SIG-M5 treated with dmso at 0.1 percent for 504 hours (cell line): ENCODE results near the gene NCOR2.

Experiments used
- DNase-seq: peaks from one replicate; lab custom pipeline; 2025; ENCODE audit not compliant: unreplicated experiment; lab: John Stamatoyannopoulos, UW

Gene NCOR2

DNA sequence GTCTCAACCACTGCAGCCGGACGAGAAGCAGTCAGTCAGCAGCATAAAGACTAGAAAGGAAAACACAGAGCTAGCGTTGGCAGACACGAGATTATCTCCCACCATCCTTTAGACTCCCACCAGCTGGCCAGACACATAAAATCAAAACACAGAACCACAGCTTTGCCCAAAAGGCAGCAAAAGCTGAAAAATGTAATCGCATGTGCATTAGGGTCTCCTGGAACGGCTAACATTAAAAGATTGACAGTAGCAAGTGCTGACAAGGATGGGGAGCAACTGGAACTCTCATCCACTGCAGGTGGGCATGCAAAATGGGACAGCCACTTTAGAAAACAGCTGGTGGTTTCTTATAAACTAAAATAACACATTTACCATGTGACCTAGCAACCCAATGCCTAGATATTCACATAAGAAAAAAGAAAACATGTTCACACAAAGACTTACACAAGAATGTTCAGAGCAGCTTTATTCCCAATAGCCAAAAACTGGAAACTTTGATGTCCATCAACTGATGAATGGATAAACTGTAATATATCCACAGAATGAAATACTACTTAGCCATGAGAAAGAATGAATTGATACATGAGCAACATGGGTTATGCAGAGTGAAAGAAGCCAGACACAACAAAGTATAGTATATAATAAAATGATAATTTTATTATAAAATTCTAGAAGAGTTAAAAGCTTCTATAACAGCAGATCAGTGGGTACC is 37.7 kb downstream of the NCOR2 start:
- DNase-seq, result no peak

DNA sequence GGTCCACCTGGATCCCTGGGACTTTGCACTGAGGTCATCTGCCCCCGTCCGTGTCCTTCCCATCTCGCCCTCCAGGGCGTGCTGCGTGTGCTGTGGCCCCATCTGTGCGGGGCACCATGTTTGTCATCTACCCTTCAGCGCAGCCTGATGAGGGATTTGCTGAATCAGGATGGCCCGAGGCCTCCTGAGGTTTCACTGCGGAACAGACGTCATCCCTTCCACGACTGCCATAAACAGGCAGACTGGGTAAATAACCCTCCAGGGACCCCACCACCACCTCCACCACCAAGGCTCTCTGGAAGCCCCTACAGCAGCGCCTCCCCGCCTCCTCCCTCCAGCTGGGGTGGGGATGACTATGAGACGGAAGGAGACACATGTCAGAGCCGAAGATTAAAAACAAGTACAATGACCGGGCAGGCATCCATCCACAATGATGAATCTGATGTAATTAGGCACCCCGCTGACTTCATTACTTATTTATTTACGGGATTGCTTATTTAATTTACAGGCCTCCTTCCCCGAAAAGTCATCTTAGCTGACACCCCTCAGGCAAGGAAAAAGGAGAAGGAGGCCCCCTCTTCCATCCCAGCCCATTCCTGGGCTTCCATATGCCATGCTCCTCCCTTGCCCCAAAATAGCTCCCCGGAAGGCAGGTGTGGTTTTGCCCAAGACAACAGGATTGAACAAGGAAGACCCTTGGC is 39.4 kb downstream of the NCOR2 start:
- DNase-seq, result no peak

DNA sequence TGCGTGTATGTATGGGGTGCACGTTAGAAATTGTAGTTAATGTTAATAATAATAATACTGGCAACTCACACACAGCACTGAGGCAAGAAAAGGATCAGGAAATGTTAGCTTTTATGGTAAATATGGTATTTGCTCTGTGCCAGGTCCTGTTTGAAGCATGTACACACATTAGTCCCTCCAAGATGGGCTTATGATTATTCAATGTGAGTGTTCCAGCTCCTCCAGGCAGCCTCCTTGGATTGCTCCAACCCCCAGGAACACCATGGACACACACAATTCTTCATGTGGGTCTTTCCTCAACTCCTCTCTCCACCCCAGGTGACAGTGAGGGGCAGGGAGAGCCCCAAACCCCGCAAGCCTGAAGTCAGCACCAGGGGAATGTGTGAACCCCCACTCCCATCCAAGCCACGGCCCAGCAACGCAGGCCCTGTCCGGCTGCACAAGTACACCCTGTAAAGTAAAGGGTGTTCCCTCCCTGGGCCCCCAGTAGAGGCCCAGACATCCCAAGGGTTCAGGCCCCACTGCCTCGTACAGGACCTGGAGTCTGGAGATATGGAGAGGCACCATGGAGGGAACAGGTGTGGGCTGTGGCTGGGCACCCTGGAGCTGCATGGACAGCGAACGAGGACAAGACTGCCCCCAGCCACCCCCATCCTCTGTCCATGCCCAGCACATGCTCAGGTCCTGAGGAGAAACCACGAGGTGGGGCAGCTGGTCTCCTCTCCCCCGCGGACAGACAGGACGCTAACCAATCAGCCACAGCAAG is 41.3 kb downstream of the NCOR2 start:
- no peak for DNase-seq

DNA sequence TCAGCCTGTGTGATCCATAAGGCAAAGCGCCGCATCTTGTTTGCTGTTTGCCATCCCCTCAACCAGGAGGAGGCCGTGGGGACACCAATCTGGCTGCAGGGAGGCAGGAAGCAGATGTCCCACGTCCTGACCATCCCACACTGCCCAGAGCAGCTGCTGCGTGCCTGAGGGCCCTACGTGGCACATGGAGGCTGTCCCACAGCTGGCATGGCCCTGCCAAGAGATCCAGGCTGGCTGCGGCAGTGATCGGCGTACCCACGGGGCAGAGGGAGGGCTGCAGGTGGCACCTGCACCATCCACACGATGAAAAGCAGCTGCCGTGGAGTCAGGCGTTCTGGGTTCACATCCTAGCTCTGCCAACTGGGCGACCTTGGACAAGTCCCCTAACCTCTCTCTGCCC is 42.0 kb downstream of the NCOR2 start:
- DNase-seq, result no peak

DNA sequence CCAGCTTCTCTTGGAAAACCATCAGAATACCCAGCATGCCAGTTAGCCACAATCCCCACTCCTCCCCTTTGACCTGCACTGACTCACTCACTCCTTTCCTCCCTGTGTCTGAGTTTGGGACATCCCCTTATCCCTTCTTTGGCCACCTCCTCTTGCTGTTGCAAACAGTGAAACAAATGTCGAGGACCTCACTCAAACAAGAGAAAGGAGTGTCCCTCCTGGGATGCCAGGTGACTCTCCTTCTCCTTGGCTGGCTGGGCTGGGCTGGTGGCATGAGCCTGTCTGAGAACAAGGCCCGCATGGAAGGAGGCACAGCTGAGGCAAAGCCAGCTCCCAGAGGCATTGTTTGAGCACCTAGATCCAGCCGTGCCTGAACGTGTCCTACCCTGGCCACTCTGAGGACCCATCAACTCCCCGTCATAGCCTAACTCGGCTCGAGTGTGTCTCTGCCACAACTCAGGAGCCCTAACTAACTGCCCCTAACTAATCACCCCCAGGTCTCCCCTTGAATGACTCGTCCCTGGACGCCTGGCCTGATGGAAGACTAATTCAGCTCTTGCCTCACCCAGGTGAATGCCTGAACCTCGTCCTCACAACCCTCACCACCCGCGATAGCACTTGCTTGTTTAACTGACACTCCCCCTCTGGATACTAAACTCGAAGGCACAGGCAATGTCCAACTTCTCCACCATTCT is 43.0 kb downstream of the NCOR2 start:
- no peak for DNase-seq

DNA sequence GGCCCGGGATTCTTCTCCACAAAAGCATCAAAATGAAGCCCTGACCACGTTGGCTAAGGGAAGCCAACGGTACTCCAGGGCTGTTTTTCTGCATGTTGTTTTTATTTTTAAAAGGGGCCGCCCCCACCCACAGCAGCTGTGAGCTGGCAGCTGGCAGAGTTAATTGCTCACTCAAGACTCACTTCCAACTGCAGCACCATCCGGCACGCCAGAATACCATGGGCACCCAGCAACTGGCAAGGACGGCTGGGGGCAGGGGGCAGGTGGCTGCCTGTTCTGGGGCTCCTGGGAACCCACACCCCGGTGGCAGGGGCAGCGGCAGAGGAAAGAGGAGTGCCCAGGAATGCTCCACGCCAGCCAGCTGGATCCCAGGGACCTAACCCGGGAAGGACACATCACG is 44.3 kb downstream of the NCOR2 start:
- no peak for DNase-seq

DNA sequence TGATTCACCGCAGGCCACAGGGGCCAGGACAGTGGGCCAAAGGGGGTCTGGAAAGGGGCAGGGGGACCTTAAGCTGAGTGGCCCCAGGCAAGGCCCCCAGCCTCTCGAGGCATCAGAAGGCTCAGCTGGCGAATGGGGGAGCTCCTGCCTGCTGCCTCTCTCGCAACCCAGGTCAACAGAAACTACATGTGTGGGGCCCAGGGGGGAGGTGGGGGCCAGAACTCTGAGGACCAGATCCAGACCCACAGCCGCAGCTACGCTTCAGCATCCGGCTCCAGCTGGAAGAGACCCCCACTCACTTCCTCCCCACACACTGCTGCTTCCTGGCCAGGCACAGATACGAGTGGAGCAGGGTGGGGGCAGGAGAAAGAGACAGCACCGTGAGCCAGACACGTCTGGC is 46.5 kb downstream of the NCOR2 start:
- DNase-seq, result no peak

DNA sequence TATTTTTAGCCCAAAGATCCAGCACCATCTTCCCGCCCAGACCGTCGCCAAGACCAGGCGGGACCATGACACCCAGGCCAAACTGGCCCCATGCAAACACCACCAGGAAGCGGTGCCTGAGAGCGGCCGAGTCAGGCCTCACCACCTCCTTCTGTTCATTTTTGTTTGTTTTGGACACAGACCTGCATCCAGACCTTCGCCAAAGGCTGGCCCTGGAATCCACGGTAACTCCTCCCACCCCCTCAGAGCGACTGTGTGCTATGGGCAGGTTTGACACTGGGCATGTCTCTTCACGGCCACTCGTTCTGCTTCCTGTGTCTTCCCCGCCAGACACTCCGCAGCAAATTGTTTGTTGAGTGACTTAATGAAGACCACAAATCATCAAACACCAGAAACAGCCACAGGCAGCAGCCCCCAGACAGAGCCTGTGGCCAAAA is 47.1 kb downstream of the NCOR2 start:
- no peak for DNase-seq

DNA sequence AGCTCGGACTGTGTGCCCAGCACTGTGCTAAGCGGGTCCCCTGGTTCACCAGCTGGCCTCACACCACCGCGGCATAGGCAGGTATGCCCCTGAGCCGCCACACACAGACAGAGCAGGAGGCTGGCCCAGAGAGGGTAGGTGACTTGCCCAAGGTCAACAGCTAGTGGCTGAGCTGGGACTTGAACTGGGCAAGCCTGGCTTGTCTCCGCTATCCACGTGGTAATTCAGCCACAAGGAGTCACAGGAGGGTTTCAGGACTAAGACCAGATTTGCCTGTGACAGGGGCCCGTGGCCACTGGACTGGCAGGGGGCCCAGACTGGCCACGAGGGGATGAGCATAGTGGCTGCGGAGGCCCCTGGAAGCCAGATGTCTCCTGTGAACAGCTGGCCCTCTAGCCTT is 47.7 kb downstream of the NCOR2 start:
- DNase-seq, result no peak

DNA sequence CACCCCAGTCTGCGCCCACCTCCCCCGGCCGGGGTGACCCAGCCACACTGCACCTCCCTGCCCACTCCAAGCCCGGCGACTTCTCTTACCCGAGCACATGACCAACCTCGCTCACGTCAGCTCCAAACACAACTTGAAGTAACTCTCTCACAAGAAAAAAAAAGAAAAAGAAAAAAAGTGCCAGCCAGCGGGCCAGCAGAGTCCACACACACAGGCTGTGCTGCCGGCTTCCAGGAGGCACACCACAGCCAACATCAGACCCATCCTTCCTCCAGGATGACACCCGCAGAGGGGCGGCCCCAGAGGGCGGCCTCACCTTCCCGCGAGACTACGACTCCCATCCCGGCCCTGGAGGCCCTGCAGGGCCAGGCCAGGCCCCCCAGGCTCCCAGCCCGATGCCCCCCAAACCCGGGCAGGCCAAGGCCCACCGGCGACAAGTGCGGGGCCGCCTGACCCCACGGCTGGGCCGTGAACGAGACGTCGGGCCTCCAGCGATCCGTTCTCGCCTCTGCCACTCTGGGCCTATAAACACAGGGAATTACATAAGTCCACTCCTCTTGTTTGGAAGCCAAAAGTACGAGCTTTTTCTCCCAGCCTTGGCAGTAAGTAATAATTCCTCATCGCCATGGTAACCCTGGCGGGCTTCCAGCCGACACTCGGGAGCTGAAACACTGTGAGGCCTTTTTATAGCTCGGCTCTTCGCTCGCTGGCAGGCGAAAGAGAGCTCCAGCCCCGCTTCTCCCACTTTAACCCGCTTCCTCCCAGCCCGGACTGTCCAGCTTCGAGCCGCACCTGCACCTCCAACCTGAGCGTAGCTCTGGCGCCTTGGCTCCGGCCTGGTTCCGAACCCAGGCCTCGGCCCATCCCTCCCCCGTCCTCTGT is 49.1 kb downstream of the NCOR2 start:
- peak; percentile 37 for DNase-seq
